ENCODE measurements around the gene KLHL29. TPM values are rescaled to one million over a fixed set of nuclear protein-coding genes. Genes with fewer than 3 reads are reported as not detected.
A peak's percentile ranks its signal among the peaks of the same experiment; 100 is the strongest.

KLHL29 gene
- total and polyA plus RNA-seq, 2 of the 13 experiments (the other 11 are each of a cell fraction or from before 2014, with no cell fraction given), result 0.01 TPM; not detected in 1

DNA sequence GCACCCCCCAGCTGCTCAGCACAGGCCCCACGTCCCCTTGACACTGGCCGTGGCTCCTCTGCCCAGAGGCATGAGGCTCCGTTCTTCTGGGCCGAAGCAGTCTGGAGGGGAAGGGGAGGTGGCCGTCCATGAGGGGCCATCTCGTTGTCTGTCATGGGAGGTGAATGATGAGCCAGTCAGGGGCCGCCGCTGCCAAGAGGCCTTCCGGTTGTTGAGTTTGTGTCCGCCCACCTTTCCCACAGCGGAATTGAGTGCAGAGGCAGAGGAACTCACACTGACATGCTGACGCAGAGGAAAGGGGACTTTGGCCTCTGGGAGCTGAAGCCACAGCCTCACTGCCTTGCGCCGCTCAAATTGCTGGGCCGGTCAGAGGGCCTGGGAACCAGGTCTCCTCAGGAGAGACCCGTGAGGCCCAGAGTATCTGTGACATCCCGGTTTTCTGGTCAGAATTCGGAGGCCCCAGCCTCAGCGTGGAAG, 273.5 kb downstream of the KLHL29 start (continued):
- TF ChIP-seq, protein P1, sequence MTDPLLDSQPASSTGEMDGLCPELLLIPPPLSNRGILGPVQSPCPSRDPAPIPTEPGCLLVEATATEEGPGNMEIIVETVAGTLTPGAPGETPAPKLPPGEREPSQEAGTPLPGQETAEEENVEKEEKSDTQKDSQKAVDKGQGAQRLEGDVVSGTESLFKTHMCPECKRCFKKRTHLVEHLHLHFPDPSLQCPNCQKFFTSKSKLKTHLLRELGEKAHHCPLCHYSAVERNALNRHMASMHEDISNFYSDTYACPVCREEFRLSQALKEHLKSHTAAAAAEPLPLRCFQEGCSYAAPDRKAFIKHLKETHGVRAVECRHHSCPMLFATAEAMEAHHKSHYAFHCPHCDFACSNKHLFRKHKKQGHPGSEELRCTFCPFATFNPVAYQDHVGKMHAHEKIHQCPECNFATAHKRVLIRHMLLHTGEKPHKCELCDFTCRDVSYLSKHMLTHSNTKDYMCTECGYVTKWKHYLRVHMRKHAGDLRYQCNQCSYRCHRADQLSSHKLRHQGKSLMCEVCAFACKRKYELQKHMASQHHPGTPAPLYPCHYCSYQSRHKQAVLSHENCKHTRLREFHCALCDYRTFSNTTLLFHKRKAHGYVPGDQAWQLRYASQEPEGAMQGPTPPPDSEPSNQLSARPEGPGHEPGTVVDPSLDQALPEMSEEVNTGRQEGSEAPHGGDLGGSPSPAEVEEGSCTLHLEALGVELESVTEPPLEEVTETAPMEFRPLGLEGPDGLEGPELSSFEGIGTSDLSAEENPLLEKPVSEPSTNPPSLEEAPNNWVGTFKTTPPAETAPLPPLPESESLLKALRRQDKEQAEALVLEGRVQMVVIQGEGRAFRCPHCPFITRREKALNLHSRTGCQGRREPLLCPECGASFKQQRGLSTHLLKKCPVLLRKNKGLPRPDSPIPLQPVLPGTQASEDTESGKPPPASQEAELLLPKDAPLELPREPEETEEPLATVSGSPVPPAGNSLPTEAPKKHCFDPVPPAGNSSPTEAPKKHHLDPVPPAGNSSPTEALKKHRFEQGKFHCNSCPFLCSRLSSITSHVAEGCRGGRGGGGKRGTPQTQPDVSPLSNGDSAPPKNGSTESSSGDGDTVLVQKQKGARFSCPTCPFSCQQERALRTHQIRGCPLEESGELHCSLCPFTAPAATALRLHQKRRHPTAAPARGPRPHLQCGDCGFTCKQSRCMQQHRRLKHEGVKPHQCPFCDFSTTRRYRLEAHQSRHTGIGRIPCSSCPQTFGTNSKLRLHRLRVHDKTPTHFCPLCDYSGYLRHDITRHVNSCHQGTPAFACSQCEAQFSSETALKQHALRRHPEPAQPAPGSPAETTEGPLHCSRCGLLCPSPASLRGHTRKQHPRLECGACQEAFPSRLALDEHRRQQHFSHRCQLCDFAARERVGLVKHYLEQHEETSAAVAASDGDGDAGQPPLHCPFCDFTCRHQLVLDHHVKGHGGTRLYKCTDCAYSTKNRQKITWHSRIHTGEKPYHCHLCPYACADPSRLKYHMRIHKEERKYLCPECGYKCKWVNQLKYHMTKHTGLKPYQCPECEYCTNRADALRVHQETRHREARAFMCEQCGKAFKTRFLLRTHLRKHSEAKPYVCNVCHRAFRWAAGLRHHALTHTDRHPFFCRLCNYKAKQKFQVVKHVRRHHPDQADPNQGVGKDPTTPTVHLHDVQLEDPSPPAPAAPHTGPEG (CRISPR knock-in tag; IDR thresholded peaks at IDR 0.05), result 0 out of 2 replicates have a peak, but pooled peaks have one; percentile 25
- TF ChIP-seq DR1 (CRISPR knock-in tag; IDR thresholded peaks at IDR 0.05), result peak; percentile 59; the same call in 1 of the 2 replicates
- TF ChIP-seq, protein P2, sequence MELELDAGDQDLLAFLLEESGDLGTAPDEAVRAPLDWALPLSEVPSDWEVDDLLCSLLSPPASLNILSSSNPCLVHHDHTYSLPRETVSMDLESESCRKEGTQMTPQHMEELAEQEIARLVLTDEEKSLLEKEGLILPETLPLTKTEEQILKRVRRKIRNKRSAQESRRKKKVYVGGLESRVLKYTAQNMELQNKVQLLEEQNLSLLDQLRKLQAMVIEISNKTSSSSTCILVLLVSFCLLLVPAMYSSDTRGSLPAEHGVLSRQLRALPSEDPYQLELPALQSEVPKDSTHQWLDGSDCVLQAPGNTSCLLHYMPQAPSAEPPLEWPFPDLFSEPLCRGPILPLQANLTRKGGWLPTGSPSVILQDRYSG (CRISPR knock-in tag; IDR thresholded peaks at IDR 0.05), result no peak
- no peak for TF ChIP-seq ZIK1 (CRISPR knock-in tag; IDR thresholded peaks at IDR 0.05; ENCODE audit: borderline replicate concordance, low read depth)
- TF ChIP-seq RELA (CRISPR knock-in tag; IDR thresholded peaks at IDR 0.05), result no peak
- no peak for TF ChIP-seq HES4 (CRISPR knock-in tag; IDR thresholded peaks at IDR 0.05; ENCODE audit: borderline replicate concordance)
- no peak for TF ChIP-seq NR2F6 (IDR thresholded peaks at IDR 0.05)
- peak; percentile 44; the same call in 1 of the 2 replicates for TF ChIP-seq NR2F6 (CRISPR knock-in tag; IDR thresholded peaks at IDR 0.05)
- peak; percentile 52; the same call in 1 of the 2 replicates for TF ChIP-seq ARHGAP35 (CRISPR knock-in tag; IDR thresholded peaks at IDR 0.05; ENCODE audit: borderline replicate concordance)
- TF ChIP-seq ZNF746 (CRISPR knock-in tag; IDR thresholded peaks at IDR 0.05), result no peak
- TF ChIP-seq ZNF547 (CRISPR knock-in tag; IDR thresholded peaks at IDR 0.05), result 0 out of 2 replicates have a peak, but pooled peaks have one; percentile 79
- TF ChIP-seq, protein P3, sequence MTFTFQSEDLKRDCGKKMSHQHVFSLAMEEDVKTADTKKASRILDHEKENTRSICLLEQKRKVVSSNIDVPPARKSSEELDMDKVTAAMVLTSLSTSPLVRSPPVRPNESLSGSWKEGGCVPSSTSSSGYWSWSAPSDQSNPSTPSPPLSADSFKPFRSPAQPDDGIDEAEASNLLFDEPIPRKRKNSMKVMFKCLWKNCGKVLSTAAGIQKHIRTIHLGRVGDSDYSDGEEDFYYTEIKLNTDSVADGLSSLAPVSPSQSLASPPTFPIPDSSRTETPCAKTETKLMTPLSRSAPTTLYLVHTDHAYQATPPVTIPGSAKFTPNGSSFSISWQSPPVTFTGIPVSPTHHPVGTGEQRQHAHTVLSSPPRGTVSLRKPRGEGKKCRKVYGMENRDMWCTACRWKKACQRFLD (CRISPR knock-in tag; IDR thresholded peaks at IDR 0.05; ENCODE audit: borderline replicate concordance), result no peak
- TF ChIP-seq TEF (CRISPR knock-in tag; IDR thresholded peaks at IDR 0.05), result no peak
- TF ChIP-seq ZNF773 (CRISPR knock-in tag; IDR thresholded peaks at IDR 0.05; ENCODE audit: borderline replicate concordance), result no peak
- TF ChIP-seq EED (CRISPR knock-in tag; IDR thresholded peaks at IDR 0.05), result peak; percentile 50; the same call in 1 of the 2 replicates
- TF ChIP-seq, protein P4, sequence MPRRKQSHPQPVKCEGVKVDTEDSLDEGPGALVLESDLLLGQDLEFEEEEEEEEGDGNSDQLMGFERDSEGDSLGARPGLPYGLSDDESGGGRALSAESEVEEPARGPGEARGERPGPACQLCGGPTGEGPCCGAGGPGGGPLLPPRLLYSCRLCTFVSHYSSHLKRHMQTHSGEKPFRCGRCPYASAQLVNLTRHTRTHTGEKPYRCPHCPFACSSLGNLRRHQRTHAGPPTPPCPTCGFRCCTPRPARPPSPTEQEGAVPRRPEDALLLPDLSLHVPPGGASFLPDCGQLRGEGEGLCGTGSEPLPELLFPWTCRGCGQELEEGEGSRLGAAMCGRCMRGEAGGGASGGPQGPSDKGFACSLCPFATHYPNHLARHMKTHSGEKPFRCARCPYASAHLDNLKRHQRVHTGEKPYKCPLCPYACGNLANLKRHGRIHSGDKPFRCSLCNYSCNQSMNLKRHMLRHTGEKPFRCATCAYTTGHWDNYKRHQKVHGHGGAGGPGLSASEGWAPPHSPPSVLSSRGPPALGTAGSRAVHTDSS (CRISPR knock-in tag; conservative IDR thresholded peaks at IDR 0.05), result no peak
- TF ChIP-seq, protein P5, sequence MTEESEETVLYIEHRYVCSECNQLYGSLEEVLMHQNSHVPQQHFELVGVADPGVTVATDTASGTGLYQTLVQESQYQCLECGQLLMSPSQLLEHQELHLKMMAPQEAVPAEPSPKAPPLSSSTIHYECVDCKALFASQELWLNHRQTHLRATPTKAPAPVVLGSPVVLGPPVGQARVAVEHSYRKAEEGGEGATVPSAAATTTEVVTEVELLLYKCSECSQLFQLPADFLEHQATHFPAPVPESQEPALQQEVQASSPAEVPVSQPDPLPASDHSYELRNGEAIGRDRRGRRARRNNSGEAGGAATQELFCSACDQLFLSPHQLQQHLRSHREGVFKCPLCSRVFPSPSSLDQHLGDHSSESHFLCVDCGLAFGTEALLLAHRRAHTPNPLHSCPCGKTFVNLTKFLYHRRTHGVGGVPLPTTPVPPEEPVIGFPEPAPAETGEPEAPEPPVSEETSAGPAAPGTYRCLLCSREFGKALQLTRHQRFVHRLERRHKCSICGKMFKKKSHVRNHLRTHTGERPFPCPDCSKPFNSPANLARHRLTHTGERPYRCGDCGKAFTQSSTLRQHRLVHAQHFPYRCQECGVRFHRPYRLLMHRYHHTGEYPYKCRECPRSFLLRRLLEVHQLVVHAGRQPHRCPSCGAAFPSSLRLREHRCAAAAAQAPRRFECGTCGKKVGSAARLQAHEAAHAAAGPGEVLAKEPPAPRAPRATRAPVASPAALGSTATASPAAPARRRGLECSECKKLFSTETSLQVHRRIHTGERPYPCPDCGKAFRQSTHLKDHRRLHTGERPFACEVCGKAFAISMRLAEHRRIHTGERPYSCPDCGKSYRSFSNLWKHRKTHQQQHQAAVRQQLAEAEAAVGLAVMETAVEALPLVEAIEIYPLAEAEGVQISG (CRISPR knock-in tag; IDR thresholded peaks at IDR 0.05), result peak; percentile 83

Data from HepG2 (cell line).